Activated naive CD8-positive, alpha-beta T cell treated with anti-CD3 and anti-CD28 coated beads, Interleukin-2, amount 50 U/mL, for 24 hours (primary cell): Measurements from ENCODE around the gene CYTIP.

Source experiments
- ATAC-seq: fragments of 150-1000 bp; cut with Tn5 transposase; one replicate; pipeline ENCODE4 v1.10.0; 2021
- DNase-seq: peaks from one replicate; pipeline ENCODE4 v3.0.0; 2021
- H3K27ac Mint-ChIP-seq: one replicate; pipeline ENCODE4 v1.8.0; 2021; ENCODE audit warnings: mild to moderate bottlenecking, mixed read lengths
- H3K27me3 Mint-ChIP-seq: one replicate; pipeline ENCODE4 v1.8.0; 2021; ENCODE audit warnings: mixed read lengths
- H3K36me3 Mint-ChIP-seq: one replicate; pipeline ENCODE4 v1.8.0; 2021; ENCODE audit warnings: low read depth, mixed read lengths
- H3K4me1 Mint-ChIP-seq: one replicate; pipeline ENCODE4 v1.8.0; 2021; ENCODE audit warnings: mixed read lengths
- H3K4me3 Mint-ChIP-seq: one replicate; pipeline ENCODE4 v1.8.0; 2021; ENCODE audit warnings: mild to moderate bottlenecking, moderate library complexity, mixed read lengths
- H3K9me3 Mint-ChIP-seq: one replicate; pipeline ENCODE4 v1.8.0; 2021; ENCODE audit warnings: mixed read lengths

The CYTIP gene

DNA sequence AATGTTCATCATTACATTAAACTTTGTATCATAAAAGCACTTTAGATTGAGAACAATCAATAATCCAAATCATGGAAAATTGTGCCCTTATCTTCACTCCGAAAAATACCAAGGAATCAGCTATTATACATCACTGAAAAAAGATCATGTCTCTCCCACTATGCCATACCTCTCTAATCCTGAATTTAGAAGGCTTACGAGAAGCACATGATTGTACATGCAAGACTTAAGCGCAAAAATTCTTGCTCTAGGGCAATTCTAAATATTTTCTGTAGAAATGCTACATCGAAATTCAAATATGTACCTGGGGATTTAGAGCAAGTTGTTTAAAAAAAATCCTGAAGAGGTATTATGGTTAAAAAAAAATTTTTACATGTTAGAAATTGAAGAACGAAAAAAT lies 1.3 kb downstream of the CYTIP start:
- H3K27me3 Mint-ChIP-seq, result no peaks in the 10 kb centered on the region
- no peaks in the 10 kb centered on the region for H3K9me3 Mint-ChIP-seq
- H3K36me3 Mint-ChIP-seq, result peaks cover 62% of the 10 kb centered on the region
- H3K4me3 Mint-ChIP-seq, result peak overlapping the region; percentile 99
- H3K27ac Mint-ChIP-seq, result peak overlapping the region; percentile 99
- DNase-seq (no peak), ATAC-seq (no peak)
- peaks cover 54% of the 10 kb centered on the region for H3K4me1 Mint-ChIP-seq

DNA sequence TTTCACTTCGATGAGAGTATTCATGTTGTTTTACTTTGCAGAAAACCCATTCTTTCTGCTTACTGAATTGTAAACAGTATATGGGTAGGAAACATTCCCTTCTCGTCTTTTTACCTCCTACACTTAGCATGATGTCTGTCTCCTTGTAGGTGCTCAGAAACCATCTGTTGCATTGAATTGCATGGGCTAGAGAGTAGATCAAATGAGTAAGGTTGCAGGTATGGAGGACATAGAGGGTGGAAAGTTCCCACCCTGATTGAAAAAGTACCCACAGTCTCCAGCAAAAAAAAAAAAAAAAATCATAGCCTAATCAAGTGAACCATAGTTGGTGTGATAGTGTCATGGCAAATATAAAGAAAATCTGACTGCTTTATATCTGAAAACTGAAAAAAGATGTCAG lies 1.7 kb downstream of the CYTIP start:
- Mint-ChIP-seq H3K4me1 (peaks cover 52% of the 10 kb centered on the region), H3K36me3 (peaks cover 66% of the 10 kb centered on the region), H3K27me3 (no peaks in the 10 kb centered on the region), H3K9me3 (no peaks in the 10 kb centered on the region), H3K27ac (peak overlapping the region; percentile 99), H3K4me3 (peak overlapping the region; percentile 99)
- DNase-seq (no peak), ATAC-seq (no peak)

DNA sequence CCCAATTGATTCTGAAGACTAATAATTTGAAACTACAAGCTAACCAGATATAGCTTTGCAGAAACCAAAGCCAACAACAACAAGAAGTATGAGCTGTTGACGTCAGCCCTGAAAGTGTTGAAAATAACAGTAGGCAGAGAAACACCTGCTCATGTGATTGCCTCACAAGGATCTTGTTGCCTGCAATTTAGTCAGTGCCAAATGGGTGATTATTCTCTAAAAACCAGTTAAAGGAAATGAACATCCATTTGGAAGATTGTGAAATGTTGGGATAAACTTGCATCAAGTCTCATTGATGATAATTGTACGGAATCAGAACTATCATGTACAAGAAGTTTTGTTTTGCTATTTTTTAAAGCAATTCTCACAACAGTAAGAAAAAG lies 2.8 kb downstream of the CYTIP start:
- ATAC-seq, result no peak
- H3K27ac Mint-ChIP-seq, result peak overlapping the region; percentile 99
- no peak for DNase-seq
- H3K4me1 Mint-ChIP-seq, result peaks cover 46% of the 10 kb centered on the region
- H3K36me3 Mint-ChIP-seq, result peaks cover 75% of the 10 kb centered on the region
- peak overlapping the region; percentile 99 for H3K4me3 Mint-ChIP-seq
- H3K27me3 Mint-ChIP-seq, result no peaks in the 10 kb centered on the region
- no peaks in the 10 kb centered on the region for H3K9me3 Mint-ChIP-seq

DNA sequence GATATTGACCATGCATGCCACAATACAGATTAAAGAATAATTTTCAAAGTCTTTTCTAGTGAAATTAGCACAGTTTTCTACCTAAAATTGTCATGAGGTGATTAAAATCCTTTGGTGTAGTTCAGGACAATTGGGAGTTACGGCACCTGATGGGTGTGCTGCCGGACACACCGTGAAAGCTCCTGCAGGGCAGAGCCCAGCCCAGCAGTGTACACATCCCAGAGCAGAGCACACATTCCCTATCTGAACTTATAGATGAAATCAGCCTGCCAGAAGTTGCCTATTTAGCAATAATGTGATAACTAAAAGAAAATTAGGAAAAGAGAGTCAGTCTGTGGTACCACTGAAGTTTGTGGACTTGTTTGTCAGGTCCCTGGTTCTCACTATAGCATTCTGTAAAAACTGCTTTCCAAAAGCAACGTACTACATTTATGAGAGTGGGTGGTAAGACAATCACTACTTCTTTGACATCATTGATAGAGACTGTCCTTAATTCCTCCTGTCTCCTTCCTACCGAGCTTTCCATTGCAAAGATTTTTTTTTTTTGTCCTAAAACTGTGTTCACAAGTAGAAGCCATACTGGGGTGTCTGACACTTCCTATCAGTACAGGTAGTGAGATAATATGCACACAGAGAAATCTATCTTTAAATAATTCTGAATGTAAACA lies 3.4 kb downstream of the CYTIP start:
- Mint-ChIP-seq H3K4me3 (peak overlapping the region; percentile 99), H3K27ac (peak overlapping the region; percentile 99), H3K9me3 (no peaks in the 10 kb centered on the region), H3K27me3 (no peaks in the 10 kb centered on the region), H3K36me3 (peaks cover 79% of the 10 kb centered on the region), H3K4me1 (peaks cover 43% of the 10 kb centered on the region)
- ATAC-seq (no peak), DNase-seq (no peak)

DNA sequence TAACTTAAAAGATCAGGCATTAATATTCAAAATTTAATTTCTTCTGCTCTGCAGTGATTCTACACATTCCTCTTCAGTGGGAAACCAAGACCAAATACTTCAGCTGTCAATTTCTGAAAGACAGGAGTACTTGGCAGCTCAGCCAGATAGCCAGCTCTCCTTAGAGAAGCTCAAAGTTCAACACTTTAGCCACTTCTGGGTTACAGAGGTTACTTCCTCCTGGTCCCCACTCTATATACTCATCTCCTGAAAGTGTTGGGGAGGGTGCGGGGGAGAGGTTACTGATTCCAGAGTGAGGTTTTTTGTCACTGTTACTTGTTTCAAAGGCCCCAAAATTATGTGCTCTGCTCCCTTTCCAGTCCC lies 4.1 kb downstream of the CYTIP start:
- Mint-ChIP-seq H3K36me3 (peaks cover 86% of the 10 kb centered on the region), H3K4me1 (peaks cover 44% of the 10 kb centered on the region), H3K27ac (peak overlapping the region; percentile 99), H3K4me3 (peak overlapping the region; percentile 99), H3K9me3 (no peaks in the 10 kb centered on the region), H3K27me3 (no peaks in the 10 kb centered on the region)
- ATAC-seq, result peak; percentile 68
- DNase-seq, result peak; percentile 58

DNA sequence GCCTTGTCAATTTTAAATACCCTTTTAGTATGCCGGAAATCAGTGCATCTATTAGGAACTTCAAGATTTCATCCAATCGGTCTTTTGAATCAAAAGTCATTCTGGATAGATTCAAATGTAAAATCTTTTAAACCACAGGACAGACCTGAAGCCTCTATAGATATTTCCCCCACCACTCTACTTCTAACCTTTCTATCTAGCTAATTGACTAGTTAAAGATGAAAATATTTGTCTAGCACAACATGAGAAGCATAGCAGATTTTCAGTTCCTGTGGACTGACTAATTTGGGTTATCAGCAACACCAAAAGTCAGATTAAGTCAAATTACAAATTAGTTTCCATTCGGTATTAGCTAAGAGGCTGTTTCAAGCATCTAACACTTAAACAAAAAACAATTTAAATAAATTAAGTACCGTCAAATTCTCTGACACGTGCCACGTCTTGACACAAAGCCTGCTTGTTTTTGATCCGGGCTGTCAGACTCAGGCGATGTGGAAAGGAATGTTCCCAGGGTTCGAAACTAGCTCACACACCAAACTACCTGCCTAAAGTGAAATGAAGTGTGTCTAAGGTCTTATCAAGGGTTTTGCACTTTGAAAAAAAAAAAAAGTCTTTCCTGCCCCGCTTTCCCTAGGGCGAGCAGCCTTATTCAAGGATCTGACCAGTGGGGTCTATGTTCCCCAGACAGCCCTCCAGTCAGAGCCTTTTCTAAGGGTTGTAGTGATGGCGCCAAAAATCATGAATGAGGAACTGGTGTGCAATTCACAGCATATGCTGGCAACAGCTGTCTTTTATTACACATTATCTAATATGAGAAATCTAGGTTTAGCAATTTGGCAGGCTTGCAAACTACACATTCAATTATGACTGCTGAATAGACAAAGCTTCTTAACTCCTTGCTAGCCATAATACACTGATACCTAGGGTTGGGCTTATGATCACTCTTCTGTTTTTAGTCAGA lies 4.7 kb downstream of the CYTIP start:
- H3K4me3 Mint-ChIP-seq, result peak overlapping the region; percentile 99
- H3K36me3 Mint-ChIP-seq, result peaks cover 93% of the 10 kb centered on the region

DNA sequence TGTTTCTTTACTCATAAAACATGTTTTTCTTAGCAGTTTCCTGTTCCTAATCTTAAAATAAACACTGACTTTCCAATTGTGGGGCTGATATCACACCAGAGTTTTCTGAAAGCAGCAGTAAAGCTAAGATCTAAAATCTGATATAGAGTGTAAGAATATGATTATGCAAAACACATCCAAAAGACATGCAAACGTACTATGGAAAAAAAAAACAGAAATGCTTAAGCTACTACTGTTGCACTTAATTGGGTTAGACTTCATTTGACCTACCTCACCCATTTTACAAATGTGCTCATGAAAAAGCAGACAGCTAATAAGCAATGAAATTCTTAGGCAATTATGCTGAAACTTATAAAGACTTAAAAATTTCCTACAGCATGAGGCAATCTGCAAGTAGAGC lies 10.5 kb downstream of the CYTIP start:
- Mint-ChIP-seq H3K27ac (peak overlapping the region; percentile 99), H3K36me3 (peaks cover 96% of the 10 kb centered on the region), H3K4me1 (peaks cover 85% of the 10 kb centered on the region), H3K27me3 (no peaks in the 10 kb centered on the region), H3K9me3 (no peaks in the 10 kb centered on the region), H3K4me3 (peak overlapping the region; percentile 99)
- DNase-seq (no peak), ATAC-seq (no peak)

More for the DNA sequence above, 4.7 kb downstream of the CYTIP start:
- DNase-seq, result no peak
- H3K9me3 Mint-ChIP-seq, result no peaks in the 10 kb centered on the region
- peak; percentile 6 for ATAC-seq
- H3K4me1 Mint-ChIP-seq, result peaks cover 44% of the 10 kb centered on the region
- no peaks in the 10 kb centered on the region for H3K27me3 Mint-ChIP-seq
- peak overlapping the region; percentile 99 for H3K27ac Mint-ChIP-seq

DNA sequence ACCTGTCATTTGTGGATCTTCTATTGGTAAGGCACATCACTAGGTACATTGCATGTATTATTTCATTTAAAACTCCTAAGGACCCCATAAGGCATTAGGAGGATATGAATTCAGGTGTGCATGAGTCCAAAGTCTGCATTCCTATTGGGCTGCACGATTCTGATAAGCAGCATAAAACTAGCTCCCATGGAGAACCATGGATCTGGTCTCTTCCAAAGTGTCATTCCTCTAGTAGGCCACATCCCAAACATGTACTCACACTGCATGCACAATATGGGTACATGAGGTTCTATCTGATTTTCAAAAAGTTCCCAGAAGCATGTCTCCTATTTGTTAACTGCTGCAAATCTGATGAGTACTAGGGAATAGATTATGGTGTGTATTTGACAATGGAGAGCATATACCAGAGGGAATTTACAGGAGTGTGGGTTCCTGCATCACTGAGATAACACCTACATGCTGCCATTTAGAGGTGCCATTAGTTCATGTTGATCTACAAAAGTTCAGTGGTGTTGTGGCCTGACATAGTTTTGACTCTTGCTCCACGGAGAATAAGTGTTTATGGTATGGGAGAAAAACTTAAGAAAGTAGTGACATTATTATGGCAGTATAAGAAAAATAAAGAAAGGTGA lies 11.3 kb downstream of the CYTIP start:
- ATAC-seq, result peak; percentile 55

DNA sequence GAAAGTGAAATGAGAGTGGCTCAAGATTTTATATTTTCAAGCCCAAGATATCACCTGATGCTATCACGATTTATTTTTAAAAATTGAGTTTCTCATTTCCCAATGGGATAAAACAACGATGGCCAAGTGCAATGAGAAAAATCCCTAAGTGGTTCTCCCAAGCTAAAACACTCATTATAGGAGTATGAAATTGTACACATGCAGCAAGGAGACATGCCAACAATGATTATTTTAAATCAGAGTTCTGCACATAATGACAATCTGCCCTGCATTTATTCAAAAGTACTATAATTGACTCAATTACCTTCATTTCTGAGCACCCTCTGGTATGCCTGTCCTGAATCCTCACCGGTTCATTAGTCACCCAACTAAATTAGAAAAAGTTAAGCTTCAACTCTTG lies 12.7 kb downstream of the CYTIP start:
- no peak for ATAC-seq
- peak overlapping the region; percentile 99 for H3K27ac Mint-ChIP-seq
- H3K9me3 Mint-ChIP-seq, result peaks cover 7% of the 10 kb centered on the region
- peak overlapping the region; percentile 99 for H3K4me3 Mint-ChIP-seq
- peaks cover 95% of the 10 kb centered on the region for H3K4me1 Mint-ChIP-seq
- H3K27me3 Mint-ChIP-seq, result no peaks in the 10 kb centered on the region
- no peak for DNase-seq
- H3K36me3 Mint-ChIP-seq, result peaks cover 99% of the 10 kb centered on the region

More for the DNA sequence above, 11.3 kb downstream of the CYTIP start:
- peak overlapping the region; percentile 99 for H3K4me3 Mint-ChIP-seq
- peaks cover 86% of the 10 kb centered on the region for H3K4me1 Mint-ChIP-seq
- H3K36me3 Mint-ChIP-seq, result peaks cover 96% of the 10 kb centered on the region
- H3K27me3 Mint-ChIP-seq, result no peaks in the 10 kb centered on the region
- no peak for DNase-seq
- no peaks in the 10 kb centered on the region for H3K9me3 Mint-ChIP-seq
- H3K27ac Mint-ChIP-seq, result peak overlapping the region; percentile 99

DNA sequence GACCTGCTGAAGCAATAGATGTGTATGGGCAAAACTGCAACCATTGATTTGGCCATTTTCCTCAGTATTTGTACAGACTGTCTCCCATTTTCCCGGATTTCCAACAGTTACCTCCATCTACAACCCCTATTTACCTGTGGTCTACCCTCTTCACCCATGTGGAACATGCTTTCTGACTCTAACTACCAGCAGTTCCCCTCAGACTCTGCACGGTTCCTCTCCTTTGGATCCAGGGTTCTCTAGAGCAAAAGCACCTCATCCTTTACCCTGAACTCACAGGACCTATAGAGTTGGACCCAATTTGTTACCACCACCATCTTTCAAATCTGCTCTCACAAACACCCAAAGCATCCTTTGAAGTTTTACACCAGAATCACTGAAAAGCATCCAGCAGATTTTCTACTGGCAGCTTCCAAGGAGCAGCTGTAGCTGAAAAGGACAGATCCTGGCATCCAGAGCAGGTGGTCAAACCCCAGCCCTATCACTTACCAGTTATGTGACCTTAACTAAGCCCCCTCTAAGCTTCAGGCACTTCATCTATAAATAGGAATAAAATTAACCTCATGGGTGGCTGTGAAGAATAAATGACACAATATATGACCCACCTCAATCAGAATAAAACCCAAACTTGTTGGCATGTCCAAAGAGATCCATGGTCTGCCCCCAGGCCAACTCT lies 15.3 kb downstream of the CYTIP start:
- Mint-ChIP-seq H3K4me1 (peaks cover 90% of the 10 kb centered on the region), H3K27ac (peak overlapping the region; percentile 99), H3K4me3 (peak overlapping the region; percentile 59), H3K9me3 (peaks cover 8% of the 10 kb centered on the region), H3K27me3 (no peaks in the 10 kb centered on the region), H3K36me3 (peaks cover 95% of the 10 kb centered on the region)
- DNase-seq (no peak), ATAC-seq (no peak)

DNA sequence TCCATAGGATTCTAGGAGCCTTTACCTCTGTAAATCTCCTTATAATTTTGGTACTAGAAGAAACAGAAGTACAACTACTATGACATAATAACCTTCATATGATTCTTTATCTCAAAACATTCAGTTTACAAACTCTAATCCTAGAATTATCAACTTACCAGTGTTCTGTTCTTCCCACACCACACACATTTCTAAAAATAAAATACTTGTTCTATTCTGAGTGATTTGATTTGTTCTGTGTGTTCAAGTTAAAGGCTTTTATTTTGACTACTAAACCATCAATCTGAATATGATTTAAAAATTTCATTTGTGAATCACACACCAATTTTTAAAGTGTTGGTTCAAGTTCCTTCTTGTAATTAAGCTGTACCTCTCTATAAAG lies 16.0 kb downstream of the CYTIP start:
- H3K27ac Mint-ChIP-seq, result peak overlapping the region; percentile 99

DNA sequence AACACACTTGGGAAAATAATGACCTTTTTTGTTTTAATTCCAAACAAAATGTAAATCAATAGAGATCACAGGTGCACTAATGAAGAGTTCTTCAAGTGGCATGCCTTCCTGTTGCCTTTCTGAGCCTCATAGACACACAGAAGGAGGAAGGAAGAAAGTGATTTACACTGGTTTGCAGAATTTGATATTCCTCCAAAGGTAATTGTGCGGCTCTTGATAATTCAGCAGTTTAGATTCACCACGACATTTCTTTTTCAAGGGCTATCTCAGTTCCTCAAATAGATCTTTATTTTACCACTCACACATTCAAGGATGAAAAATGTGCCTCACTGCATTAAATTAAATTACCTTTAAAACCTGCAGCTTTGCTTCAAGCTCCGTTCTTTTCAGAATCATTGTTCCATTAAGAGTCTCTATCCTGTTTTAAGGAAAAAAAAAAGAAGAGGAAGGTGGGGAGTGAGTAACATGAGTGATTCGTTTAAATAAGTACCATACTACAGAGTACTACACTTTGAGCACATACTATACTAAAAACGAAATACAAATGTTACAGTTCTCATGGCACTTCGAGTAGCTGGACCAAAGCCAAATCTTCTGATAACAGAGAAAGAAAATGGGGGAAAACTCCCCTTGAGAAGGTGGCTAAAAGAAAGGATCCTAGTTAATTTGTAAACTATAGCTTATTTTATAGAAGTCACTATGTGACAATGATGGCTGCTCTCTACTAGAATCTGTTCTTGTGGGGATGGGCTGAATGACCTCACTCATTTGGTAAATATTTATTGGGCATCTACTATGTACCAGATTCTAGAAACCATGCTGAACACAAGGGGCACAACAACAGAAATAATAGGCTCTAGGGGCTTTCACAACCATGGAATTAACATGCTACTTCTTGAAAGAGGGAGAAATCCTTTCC lies 16.6 kb downstream of the CYTIP start:
- Mint-ChIP-seq H3K27me3 (no peaks in the 10 kb centered on the region), H3K36me3 (peaks cover 91% of the 10 kb centered on the region), H3K4me1 (peaks cover 87% of the 10 kb centered on the region), H3K27ac (peak overlapping the region; percentile 99), H3K9me3 (peaks cover 8% of the 10 kb centered on the region), H3K4me3 (peak overlapping the region; percentile 4)
- ATAC-seq, result no peak
- no peak for DNase-seq

More for the DNA sequence above, 16.0 kb downstream of the CYTIP start:
- Mint-ChIP-seq H3K4me1 (peaks cover 89% of the 10 kb centered on the region), H3K4me3 (no peak overlapping the region), H3K27me3 (no peaks in the 10 kb centered on the region), H3K36me3 (peaks cover 94% of the 10 kb centered on the region), H3K9me3 (peaks cover 8% of the 10 kb centered on the region)
- DNase-seq (no peak), ATAC-seq (no peak)

DNA sequence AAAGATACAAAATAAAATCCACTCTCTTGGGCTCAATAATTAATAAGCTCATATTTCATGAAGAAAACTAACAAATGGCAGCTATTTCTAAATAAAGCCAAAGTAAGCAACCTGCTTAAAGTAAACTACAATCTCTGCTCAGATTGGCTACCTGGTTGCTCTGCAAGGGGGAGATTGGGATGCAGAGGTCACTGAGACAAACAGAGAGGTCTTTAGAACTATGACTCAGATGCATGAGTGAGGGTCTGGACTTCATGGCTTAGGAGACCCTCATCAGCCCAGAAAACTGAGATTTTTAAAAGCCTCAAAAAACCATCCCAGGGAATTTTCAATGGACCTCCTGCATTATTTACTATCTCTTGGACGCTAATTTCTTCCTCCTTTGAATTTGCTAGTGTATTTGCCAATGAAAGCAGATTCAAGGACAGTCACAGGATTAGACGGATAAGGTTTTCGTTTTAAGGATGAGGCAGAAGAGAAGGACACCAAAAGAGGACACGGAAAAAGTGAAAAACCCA lies 17.4 kb downstream of the CYTIP start:
- ATAC-seq, result no peak
- Mint-ChIP-seq H3K36me3 (peaks cover 90% of the 10 kb centered on the region), H3K27ac (peak overlapping the region; percentile 99), H3K27me3 (no peaks in the 10 kb centered on the region), H3K4me3 (peak overlapping the region; percentile 4), H3K4me1 (peaks cover 87% of the 10 kb centered on the region), H3K9me3 (peaks cover 8% of the 10 kb centered on the region)
- DNase-seq, result no peak
